ENCODE data around the gene SFTPB. TPM values are rescaled to one million over a fixed set of nuclear protein-coding genes. Genes with fewer than 3 reads are reported as not detected.
A peak's percentile ranks its signal among the peaks of the same experiment; 100 is the strongest.

The SFTPB gene
- total RNA-seq, 1 experiment from 2014 or later, result not detected

GRCh38 chr2:85611705-85612587 lies 56.1 kb downstream of the SFTPB start, which contains the start of gene C2orf68:
Gene C2orf68 (minus strand): TSS chr2:85612066. CDS start chr2:85611984, 82 bp downstream.
- DNase-seq (ENCODE audit: low read depth, low spot score), result peak; percentile 91
- in situ Hi-C loops (cut with HindIII; ENCODE audit: low pct_unique_long_range_greater_than_20kb, low sequenced_read_pairs), result no loop called here

DNA sequence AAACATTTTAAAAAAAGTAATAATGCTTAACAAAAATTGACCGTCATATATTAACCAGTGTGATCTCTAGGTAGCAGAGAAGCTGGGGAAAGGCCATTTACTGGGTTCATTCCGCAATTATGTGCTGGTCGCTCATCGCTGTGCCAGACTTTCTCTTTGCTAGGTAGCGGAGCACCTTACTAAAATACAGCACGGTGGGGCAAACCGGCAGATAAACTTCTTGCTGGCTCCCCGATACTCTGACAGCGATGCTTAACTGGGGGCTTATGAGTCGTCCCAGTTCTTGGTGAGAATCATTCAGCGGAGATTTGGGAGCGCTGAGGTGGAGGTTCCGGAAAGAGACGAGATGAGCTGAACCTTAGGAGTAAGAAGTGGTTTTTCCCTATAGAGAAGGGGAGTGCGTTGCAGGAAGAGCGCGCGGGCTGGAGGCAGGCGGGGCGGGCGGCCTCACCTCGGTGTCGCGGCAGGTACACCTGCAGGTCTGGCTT lies 56.7 kb downstream of the SFTPB start:
- in situ Hi-C loops (cut with HindIII; ENCODE audit: low pct_unique_long_range_greater_than_20kb, low sequenced_read_pairs), result no loop called here
- DNase-seq (ENCODE audit: low read depth, low spot score), result no peak

Other genes with a start within 250 kb of the SFTPB start
- gene SH2D6, start 249.5 kb downstream of the SFTPB start, total RNA-seq (2014; rRNA removed; shearing (Covaris generic)), result 0.40 and 0.66 TPM in 2 replicates
- gene MAT2A, start 129.0 kb downstream of the SFTPB start, total RNA-seq (2014; rRNA removed; shearing (Covaris generic)), result 88.9 and 107 TPM in 2 replicates
- gene GGCX, start 106.7 kb downstream of the SFTPB start, total RNA-seq (2014; rRNA removed; shearing (Covaris generic)), result 71.5 and 90.9 TPM in 2 replicates
- 48.2 and 51.9 TPM in 2 replicates for gene VAMP8, start 90.6 kb downstream of the SFTPB start, total RNA-seq (2014; rRNA removed; shearing (Covaris generic))
- gene VAMP5, start 83.8 kb downstream of the SFTPB start, total RNA-seq (2014; rRNA removed; shearing (Covaris generic)), result not detected in 2 replicates
- gene RNF181, start 72.5 kb downstream of the SFTPB start, total RNA-seq (2014; rRNA removed; shearing (Covaris generic)), result 212 and 226 TPM in 2 replicates
- gene TMEM150A, start 65.5 kb downstream of the SFTPB start, total RNA-seq (2014; rRNA removed; shearing (Covaris generic)), result 22.3 and 26.3 TPM in 2 replicates
- 27.3 and 29.9 TPM in 2 replicates for gene C2orf68, start 56.1 kb downstream of the SFTPB start, total RNA-seq (2014; rRNA removed; shearing (Covaris generic))
- 98.7 and 107 TPM in 2 replicates for gene USP39, start 52.0 kb downstream of the SFTPB start, total RNA-seq (2014; rRNA removed; shearing (Covaris generic))
- gene GNLY, start 26.2 kb upstream of the SFTPB start, total RNA-seq (2014; rRNA removed; shearing (Covaris generic)), result not detected in 2 replicates
- 12.0 and 16.9 TPM in 2 replicates for gene ATOH8, start 85.8 kb upstream of the SFTPB start, total RNA-seq (2014; rRNA removed; shearing (Covaris generic))
- 70.8 and 71.0 TPM in 2 replicates for gene ST3GAL5, start 220.8 kb upstream of the SFTPB start, total RNA-seq (2014; rRNA removed; shearing (Covaris generic))

Data from SK-MEL-5 (cell line).